ENCODE results near the gene PLEKHM2. TPM values are rescaled to one million over a fixed set of nuclear protein-coding genes. Genes with fewer than 3 reads are reported as not detected.
A peak's percentile ranks its signal among the peaks of the same experiment; 100 is the strongest.

The PLEKHM2 gene
- total RNA-seq, 8 experiments from 2014 or later: 23.7 to 45.7 (median 33.4) TPM

DNA sequence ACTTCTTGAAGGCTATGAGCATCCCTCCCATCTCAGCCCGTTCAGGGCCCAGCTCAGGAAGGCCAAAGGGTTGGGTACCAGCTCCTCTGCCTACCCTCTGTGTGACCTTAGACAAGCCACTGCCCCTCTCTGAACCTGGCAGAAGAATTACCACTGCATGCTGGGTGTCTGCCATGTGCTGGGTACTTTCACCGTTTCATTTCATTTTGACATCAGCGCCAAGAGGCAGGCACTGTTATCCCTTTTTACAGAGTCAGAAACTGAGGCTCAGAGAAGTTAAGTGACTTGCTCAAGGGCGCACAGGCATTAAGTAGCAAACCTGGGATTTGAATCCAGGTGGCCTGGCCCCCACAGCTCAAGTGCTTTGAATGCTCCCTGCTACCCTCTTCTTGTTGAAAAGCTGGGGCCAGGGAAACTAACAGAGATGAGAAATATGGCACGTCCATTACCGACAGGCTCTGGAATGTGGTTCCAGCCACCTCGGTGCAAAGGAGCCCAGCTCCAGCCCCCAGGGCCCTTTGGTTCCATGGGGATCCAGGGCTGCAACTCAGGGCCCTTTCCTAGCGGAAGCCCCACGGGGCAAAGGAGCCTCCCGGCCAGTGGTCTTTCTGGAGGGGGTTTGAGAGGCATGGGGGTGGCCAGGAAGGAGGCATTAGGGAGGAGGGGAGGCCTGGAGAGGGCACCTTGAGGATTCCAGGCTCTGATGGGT lies 64.7 kb downstream of the PLEKHM2 start:
- ATAC-seq (replicated peaks in 6 of 8): no peak
- Histone ChIP-seq H3K27ac (no peak overlapping the region), H3K4me1 (replicated peaks in 1 of 2) (peaks cover 0 to 7% of the 10 kb centered on the region in 2 donors), H3K4me3 (no peak overlapping the region)
- in situ Hi-C loops (cut with MboI; ENCODE audit: low pct_unique_long_range_greater_than_20kb in 2 of 9, low sequenced_read_pairs in 9 of 9, unreplicated experiment in 9 of 9): no loop called here
- 81 to 100% (median 89%) methylated on average over 3 to 7 of the region's 10 CpGs; no CpG with 5 or more reads in 5 of the 10 experiments for WGBS, 10 experiments

- Histone ChIP-seq H3K4me3 (no peak overlapping the region), H3K27ac (no peak overlapping the region), H3K4me1 (replicated peaks in 1 of 2) (peaks cover 0 to 7% of the 10 kb centered on the region in 2 donors)
- WGBS, 10 experiments: 69 to 100% (median 74%) methylated on average over 1 to 10 of the region's 19 CpGs; no CpG with 5 or more reads in 3 of the 10 experiments
- ATAC-seq (replicated peaks in 6 of 8): peak in 2 of 8 experiments; percentile 3 to 7
- in situ Hi-C loops (cut with MboI; ENCODE audit: low pct_unique_long_range_greater_than_20kb in 2 of 9, low sequenced_read_pairs in 9 of 9, unreplicated experiment in 9 of 9): no loop called here
Observed at GRCh38 chr1:15749399-15750291, 65.5 kb downstream of the PLEKHM2 start.

- Histone ChIP-seq H3K27ac (no peak overlapping the region), H3K4me3 (no peak overlapping the region), H3K4me1 (replicated peaks in 1 of 2) (peaks cover 0 to 7% of the 10 kb centered on the region in 2 donors)
- 53 to 80% (median 64%) methylated on average over 1 to 11 of the region's 12 CpGs; no CpG with 5 or more reads in 4 of the 10 experiments for WGBS, 10 experiments
- in situ Hi-C loops (cut with MboI; ENCODE audit: low pct_unique_long_range_greater_than_20kb in 2 of 9, low sequenced_read_pairs in 9 of 9, unreplicated experiment in 9 of 9): no loop called here
- no peak for ATAC-seq (replicated peaks in 6 of 8)
Observed at GRCh38 chr1:15750924-15751323, 66.8 kb downstream of the PLEKHM2 start.

- Histone ChIP-seq H3K4me3 (no peak overlapping the region), H3K27ac (no peak overlapping the region), H3K4me1 (replicated peaks in 1 of 2) (peaks cover 0 to 7% of the 10 kb centered on the region in 2 donors)
- in situ Hi-C loops (cut with MboI; ENCODE audit: low pct_unique_long_range_greater_than_20kb in 2 of 9, low sequenced_read_pairs in 9 of 9, unreplicated experiment in 9 of 9): no loop called here
- ATAC-seq (replicated peaks in 6 of 8): peak in 2 of 8 experiments; percentile 41 to 51
- 52 to 90% (median 78%) methylated on average over 3 to 10 of the region's 10 CpGs; no CpG with 5 or more reads in 3 of the 10 experiments for WGBS, 10 experiments
Observed at GRCh38 chr1:15751717-15752116, 67.6 kb downstream of the PLEKHM2 start.

- peaks cover 14 to 18% of the 10 kb centered on the region in 2 donors for H3K4me1 ChIP-seq (replicated peaks in 1 of 2)
- H3K27ac ChIP-seq: no peak overlapping the region
- in situ Hi-C loops (cut with MboI; ENCODE audit: low pct_unique_long_range_greater_than_20kb in 2 of 9, low sequenced_read_pairs in 9 of 9, unreplicated experiment in 9 of 9): no loop called here
- WGBS, 10 experiments: 69 to 78% (median 75%) methylated on average over 5 to 8 of the region's 10 CpGs; no CpG with 5 or more reads in 7 of the 10 experiments
- H3K4me3 ChIP-seq: no peak overlapping the region
- no peak for ATAC-seq (replicated peaks in 6 of 8)
Observed at GRCh38 chr1:15753776-15754175, 69.7 kb downstream of the PLEKHM2 start.

- in situ Hi-C loops (cut with MboI; ENCODE audit: low pct_unique_long_range_greater_than_20kb in 2 of 9, low sequenced_read_pairs in 9 of 9, unreplicated experiment in 9 of 9): no loop called here
- peaks cover 21 to 25% of the 10 kb centered on the region in 2 donors for H3K4me1 ChIP-seq (replicated peaks in 1 of 2)
- WGBS, 10 experiments: 29 to 100% (median 86%) methylated on average over 1 to 2 of the region's 2 CpGs; no CpG with 5 or more reads in 1 of the 10 experiments
- ATAC-seq (replicated peaks in 6 of 8): no peak
- H3K4me3 ChIP-seq: no peak overlapping the region
- no peak overlapping the region for H3K27ac ChIP-seq
Observed at GRCh38 chr1:15755021-15755645, 71.0 kb downstream of the PLEKHM2 start.

- H3K4me1 ChIP-seq (replicated peaks in 1 of 2): peaks cover 26 to 29% of the 10 kb centered on the region in 2 donors
- no peak overlapping the region for H3K4me3 ChIP-seq
- H3K27ac ChIP-seq: no peak overlapping the region
- no peak for ATAC-seq (replicated peaks in 6 of 8)
- WGBS, 10 experiments: 50 to 97% (median 80%) methylated on average over 1 to 4 of the region's 4 CpGs; no CpG with 5 or more reads in 6 of the 10 experiments
- in situ Hi-C loops (cut with MboI; ENCODE audit: low pct_unique_long_range_greater_than_20kb in 2 of 9, low sequenced_read_pairs in 9 of 9, unreplicated experiment in 9 of 9): no loop called here
Observed at GRCh38 chr1:15755646-15756040, 71.5 kb downstream of the PLEKHM2 start.

DNA sequence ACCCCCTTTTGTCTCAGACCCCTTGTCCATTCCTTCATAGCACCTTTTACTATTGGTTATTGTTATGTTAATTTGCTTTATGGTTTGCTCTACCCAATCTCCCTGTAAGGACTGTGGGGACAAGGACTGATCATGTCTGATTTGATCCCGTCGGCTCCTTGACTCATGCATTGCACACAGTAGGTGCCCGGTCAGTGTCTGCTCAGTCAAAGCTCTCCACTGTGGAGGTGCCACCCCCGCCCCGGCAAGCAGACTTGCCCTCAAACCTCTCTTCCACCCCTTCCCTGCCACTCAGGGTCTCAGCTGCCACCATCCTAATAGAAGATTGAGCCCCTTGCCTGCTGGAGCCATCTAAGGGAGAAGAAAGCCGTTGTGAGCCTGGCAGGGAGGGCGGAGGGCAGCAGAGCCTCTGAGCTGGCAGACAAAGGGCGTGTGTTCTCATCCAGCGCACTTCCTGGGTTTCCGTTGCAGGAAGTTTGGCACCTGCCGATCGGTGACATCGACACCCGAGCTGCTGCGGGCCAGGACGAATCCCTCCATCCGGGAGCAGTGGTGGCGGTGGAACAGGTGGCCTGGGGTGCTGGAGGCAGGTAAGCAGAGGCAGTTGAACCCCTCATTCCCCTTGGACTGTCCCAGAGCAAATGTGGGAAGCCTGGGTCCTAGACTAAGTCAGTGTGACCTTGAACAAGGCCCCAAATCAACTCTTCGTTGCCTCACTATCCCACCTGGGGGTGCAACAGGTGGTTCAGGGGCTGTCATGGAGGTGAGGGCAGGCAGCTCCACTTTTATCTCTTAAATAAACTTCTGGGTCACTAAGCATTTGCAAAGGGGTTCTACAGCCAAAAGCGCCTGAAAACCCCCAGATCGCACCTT lies 72.3 kb downstream of the PLEKHM2 start:
- in situ Hi-C loops (cut with MboI; ENCODE audit: low pct_unique_long_range_greater_than_20kb in 2 of 9, low sequenced_read_pairs in 9 of 9, unreplicated experiment in 9 of 9): no loop called here
- peaks cover 28% of the 10 kb centered on the region in 2 donors for H3K4me1 ChIP-seq (replicated peaks in 1 of 2)

GRCh38 chr1:15757016-15757543 lies 73.0 kb downstream of the PLEKHM2 start:
- no peak overlapping the region for H3K4me3 ChIP-seq
- peaks cover 28% of the 10 kb centered on the region in 2 donors for H3K4me1 ChIP-seq (replicated peaks in 1 of 2)
- peak overlapping the region in 1 of 2 donors; percentile 58 for H3K27ac ChIP-seq
- no peak for ATAC-seq (replicated peaks in 6 of 8)
- in situ Hi-C loops (cut with MboI; ENCODE audit: low pct_unique_long_range_greater_than_20kb in 2 of 9, low sequenced_read_pairs in 9 of 9, unreplicated experiment in 9 of 9): no loop called here
- 72 to 93% (median 83%) methylated on average over 2 to 7 of the region's 9 CpGs; no CpG with 5 or more reads in 5 of the 10 experiments for WGBS, 10 experiments

More for the DNA sequence above, 72.3 kb downstream of the PLEKHM2 start:
- 40 to 94% (median 67%) methylated on average over 1 to 12 of the region's 21 CpGs; no CpG with 5 or more reads in 4 of the 10 experiments for WGBS, 10 experiments
- Histone ChIP-seq H3K4me3 (no peak overlapping the region), H3K27ac (no peak overlapping the region)
- ATAC-seq (replicated peaks in 6 of 8): no peak

- ATAC-seq (replicated peaks in 6 of 8): peak in 7 of 8 experiments; percentile 16 to 83 (median 77)
- WGBS, 10 experiments: 20 to 40% (median 28%) methylated on average over 1 to 8 of the region's 24 CpGs; no CpG with 5 or more reads in 7 of the 10 experiments
- in situ Hi-C loops (cut with MboI; ENCODE audit: low pct_unique_long_range_greater_than_20kb in 2 of 9, low sequenced_read_pairs in 9 of 9, unreplicated experiment in 9 of 9): no loop called here
- Histone ChIP-seq H3K27ac (peak overlapping the region in 1 of 2 donors; percentile 58), H3K4me3 (peak overlapping the region; percentile 53 to 93 (median 63)), H3K4me1 (replicated peaks in 1 of 2) (peaks cover 28% of the 10 kb centered on the region in 2 donors)
Observed at GRCh38 chr1:15757575-15758342, 73.6 kb downstream of the PLEKHM2 start.

GRCh38 chr1:15758343-15758931 lies 74.3 kb downstream of the PLEKHM2 start, which contains the start of gene FBLIM1:
Gene FBLIM1 (plus strand): TSS chr1:15758795. CDS start chr1:15764984, 6,189 bp downstream.
- Histone ChIP-seq H3K4me1 (replicated peaks in 1 of 2) (peaks cover 28% of the 10 kb centered on the region in 2 donors), H3K4me3 (peak within 1 kb of the TSS; percentile 53 to 93 (median 63)), H3K27ac (peak within 1 kb of the TSS; percentile 14 to 58)
- ATAC-seq (replicated peaks in 6 of 8): peak; percentile 12 to 54 (median 35)
- in situ Hi-C loops (cut with MboI; ENCODE audit: low pct_unique_long_range_greater_than_20kb in 2 of 9, low sequenced_read_pairs in 9 of 9, unreplicated experiment in 9 of 9): no loop called here
- WGBS, 10 experiments: 80% methylated on average over 2 of the region's 58 CpGs; no CpG with 5 or more reads in 9 of the 10 experiments
